ENCODE data around the gene ZNF91. TPM values are rescaled to one million over a fixed set of nuclear protein-coding genes. Genes with fewer than 3 reads are reported as not detected.
"Not testable (repeated sequence)": the region's sequence is repeated elsewhere in the genome, so short reads cannot be mapped to it uniquely, and the experiment has no call there.

ZNF91 gene
- total RNA-seq, 1 donor from 2014 or later, result 90.1 TPM

DNA sequence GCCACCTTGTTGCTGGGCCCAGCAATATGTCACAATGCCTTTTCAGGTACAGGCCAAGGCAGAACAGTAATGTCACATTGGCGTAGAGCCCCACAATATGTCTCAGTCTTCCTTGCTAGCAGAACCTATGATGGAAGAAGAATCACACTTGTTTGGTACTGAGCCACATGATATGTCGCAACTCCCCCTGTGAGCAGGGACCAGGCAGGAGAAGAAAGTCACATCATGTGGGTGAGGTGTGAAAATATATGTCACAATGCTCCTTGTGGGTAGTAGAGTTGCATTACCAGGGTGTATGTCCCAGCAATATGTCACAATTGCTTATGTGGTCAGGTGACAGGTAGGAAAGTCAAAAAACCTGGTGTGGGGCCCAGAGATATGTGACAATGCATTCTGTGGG lies 7.1 kb upstream of the ZNF91 start:
- DNase-seq (ENCODE audit: missing footprints), result no peak
- no peak for ATAC-seq
- intact Hi-C loops (cut with DNase I), result no loop called here

DNA sequence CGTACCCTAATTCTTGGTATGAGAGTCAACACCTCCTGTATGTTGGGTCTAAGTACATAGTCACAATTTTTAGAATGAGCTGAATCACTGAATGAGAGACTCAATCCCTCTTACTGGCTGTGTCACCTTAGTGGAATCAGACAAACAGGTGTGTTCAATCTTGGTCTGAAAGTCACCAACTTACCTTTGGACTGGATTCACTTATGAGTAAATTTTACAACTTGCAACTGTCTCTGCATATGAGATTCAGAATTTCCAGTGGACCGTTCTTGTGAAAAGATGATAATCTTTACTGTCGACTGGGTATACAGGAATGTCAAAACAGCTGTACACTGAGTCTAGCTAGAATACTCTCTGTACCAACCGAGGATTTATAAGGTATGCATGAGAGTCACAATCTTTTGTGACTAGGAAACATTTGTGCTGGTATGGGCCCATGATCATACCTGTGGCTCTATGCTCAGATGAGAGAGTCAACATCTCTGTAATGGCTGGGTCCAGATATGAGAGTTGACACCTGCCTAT lies 5.9 kb upstream of the ZNF91 start:
- intact Hi-C loops (cut with DNase I), result no loop called here
- no peak for DNase-seq (ENCODE audit: missing footprints)

GRCh38 chr19:23399443-23399842 lies 4.2 kb upstream of the ZNF91 start:
- ATAC-seq, result no peak

More for the DNA sequence above, 5.9 kb upstream of the ZNF91 start:
- no peak for ATAC-seq

DNA sequence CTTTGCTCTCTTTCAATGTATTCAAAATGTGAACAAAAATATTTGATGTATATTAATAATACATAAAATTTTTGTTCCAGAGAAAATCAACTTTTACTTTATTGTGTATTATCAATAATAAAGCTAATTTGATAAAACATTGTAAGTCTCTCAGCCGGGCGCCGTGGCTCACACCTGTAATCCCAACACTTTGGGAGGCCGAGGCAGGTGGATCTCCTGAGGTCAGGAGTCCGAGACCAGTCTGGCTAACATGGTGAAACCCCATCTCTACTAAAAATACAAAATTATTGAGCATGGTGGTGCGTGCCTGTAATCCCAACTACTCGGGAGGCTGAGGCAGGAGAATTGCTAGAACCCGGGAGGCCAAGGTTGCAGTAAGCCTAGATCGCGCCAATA lies 449 bp upstream of the ZNF91 start:
- not testable (repeated sequence) for DNase-seq (ENCODE audit: missing footprints); ATAC-seq
- intact Hi-C loops (cut with DNase I), result loop anchor here (2.0 to 10.0 kb wide), 3 partner anchors 19 to 121 kb away; no protein-coding TSS in a partner anchor

More at GRCh38 chr19:23399443-23399842, 4.2 kb upstream of the ZNF91 start:
- no peak for DNase-seq (ENCODE audit: missing footprints)
- intact Hi-C loops (cut with DNase I), result loop anchor here (10.0 kb wide), 2 partner anchors 55 to 125 kb away; no protein-coding TSS in a partner anchor

DNA sequence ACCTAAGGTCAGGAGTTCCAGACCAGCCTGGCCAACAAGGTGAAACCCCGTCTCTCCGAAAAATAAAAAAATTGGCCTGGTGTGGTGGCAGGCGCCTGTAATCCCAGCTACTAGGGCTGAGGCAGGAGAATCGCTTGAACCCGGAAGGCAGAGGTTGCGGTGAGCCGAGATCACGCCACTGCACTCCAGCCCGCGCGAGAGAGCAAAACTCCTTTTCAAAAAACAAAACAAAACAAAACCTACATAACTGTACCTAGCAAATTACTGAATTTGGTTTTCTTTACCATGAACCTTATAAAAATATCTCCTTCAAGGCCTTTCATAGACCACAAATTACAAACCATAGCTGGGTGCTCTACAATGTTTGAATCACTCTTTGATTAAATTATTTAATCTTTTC lies 760 bp downstream of the ZNF91 start:
- no peak for DNase-seq (ENCODE audit: missing footprints)
- no peak for ATAC-seq
- intact Hi-C loops (cut with DNase I), result loop anchor here (2.0 to 10.0 kb wide), 3 partner anchors 18 to 120 kb away; no protein-coding TSS in a partner anchor

DNA sequence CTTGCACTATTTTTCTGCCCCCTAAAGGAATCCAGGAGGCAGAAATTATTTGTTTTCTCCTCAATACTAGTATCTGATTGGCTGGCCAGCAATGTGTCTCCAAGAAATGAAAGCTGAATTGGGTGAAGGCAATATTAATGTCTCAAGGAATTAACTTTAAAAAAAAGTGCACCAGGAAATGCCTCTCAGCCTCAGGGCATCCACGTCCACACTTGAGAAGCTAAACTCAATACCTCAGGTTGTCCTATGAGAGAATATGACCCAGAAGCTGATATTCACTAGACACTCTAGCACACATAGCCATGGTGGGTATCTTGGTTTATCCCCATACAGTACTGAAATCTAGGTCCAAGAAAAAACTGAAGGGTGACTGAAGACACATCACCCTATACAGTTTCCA lies 2.1 kb downstream of the ZNF91 start:
- ATAC-seq, result no peak
- DNase-seq (ENCODE audit: missing footprints), result no peak
- intact Hi-C loops (cut with DNase I), result loop anchor here (10.0 kb wide), 2 partner anchors 48 to 118 kb away; no protein-coding TSS in a partner anchor

DNA sequence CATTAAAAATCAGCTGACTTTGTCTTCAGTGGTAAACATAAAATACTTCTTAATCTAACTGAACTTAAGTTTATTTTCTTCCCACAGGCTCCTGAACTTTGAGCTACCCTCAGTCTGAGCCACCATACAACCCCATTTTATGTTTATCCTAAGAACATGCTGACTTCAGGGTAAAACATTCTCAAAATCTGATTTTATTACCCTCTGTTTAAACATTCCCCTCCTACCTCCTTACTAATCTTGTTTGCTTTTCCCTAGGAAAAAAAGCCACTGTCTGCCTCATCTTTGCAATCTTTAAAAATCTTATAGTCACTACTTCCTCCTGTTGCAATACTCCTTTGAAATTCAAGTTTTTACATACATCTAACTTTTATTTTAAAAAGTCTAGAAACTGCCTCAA lies 4.0 kb downstream of the ZNF91 start:
- intact Hi-C loops (cut with DNase I), result loop anchor here (10.0 kb wide), 2 partner anchors 46 to 116 kb away; no protein-coding TSS in a partner anchor
- ATAC-seq (no peak), DNase-seq (ENCODE audit: missing footprints) (no peak)

DNA sequence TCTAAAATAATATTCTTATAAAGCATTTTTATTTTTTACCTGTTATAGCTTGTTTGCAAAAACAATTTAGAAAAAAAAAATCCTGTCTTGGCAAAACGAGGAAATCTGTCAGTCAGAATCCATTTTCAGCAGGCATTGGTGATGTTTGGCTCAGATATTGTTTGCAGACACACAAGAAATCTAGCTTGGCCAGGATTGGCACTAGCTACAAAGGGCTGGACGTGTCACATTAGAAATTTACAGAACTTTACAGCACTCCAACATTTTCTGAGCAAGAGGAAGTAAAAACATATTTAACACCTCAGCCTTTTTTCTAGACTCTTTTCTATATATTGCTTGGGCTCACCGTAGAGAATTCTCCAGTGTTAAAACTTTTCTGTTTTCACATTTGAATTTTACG lies 9.9 kb downstream of the ZNF91 start:
- DNase-seq (ENCODE audit: missing footprints), result no peak
- intact Hi-C loops (cut with DNase I), result no loop called here
- ATAC-seq, result no peak

- intact Hi-C loops (cut with DNase I), result loop anchor here (5.0 kb wide), 1 partner anchor 137 kb away; no protein-coding TSS in a partner anchor
- DNase-seq (ENCODE audit: missing footprints) (no peak), ATAC-seq (peak; percentile 43)
Observed at GRCh38 chr19:23384858-23385257, 10.4 kb downstream of the ZNF91 start.

DNA sequence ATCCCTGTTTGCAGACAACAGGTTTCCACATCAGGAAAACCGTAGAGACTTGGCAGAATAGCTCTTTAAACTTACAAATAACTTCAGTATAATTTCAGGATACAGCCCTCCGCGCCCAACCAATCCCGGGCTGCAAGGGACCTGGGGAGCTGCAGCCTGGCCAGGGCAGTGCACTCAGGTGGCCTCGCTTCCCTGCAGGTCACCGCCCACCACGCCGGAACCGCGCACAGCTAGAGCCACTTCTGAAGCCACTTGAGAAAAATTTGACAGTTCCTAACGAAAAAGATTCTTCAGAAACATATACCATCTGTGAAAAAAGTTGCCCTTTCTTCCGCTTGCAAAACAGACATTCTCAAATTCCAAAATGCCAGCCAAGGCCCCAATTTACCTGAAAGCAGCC lies 11.1 kb downstream of the ZNF91 start:
- DNase-seq (ENCODE audit: missing footprints) (no peak), ATAC-seq (no peak)
- intact Hi-C loops (cut with DNase I), result loop anchor here (5.0 kb wide), 1 partner anchor 138 kb away; no protein-coding TSS in a partner anchor

GRCh38 chr19:23382955-23383354 lies 12.3 kb downstream of the ZNF91 start:
- intact Hi-C loops (cut with DNase I), result loop anchor here (5.0 kb wide), 1 partner anchor 139 kb away; no protein-coding TSS in a partner anchor
- DNase-seq (ENCODE audit: missing footprints) (no peak), ATAC-seq (no peak)

- intact Hi-C loops (cut with DNase I), result loop anchor here (5.0 kb wide), 1 partner anchor 141 kb away; no protein-coding TSS in a partner anchor
- ATAC-seq (no peak), DNase-seq (ENCODE audit: missing footprints) (no peak)
Observed at GRCh38 chr19:23381114-23381513, 14.2 kb downstream of the ZNF91 start.

DNA sequence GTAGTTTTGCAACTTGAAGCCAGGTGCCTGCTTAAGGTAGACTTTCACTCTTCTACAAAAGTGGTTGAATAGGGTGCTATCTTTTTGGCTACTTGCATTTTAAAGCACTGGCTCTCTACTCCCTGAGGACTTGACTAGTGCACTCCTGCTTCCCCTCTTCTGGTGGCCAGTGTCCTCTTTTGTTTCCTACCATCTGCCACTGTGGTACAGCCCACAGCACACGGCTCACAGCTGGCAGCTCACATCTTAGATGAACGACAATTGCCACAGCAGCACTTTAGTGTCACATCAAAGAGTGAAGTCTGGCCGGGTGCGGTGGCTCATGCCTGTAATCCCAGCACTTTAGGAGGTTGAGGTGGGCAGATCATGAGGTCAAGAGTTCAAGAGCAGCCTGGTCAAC lies 15.6 kb downstream of the ZNF91 start:
- intact Hi-C loops (cut with DNase I), result loop anchor here (5.0 kb wide), 1 partner anchor 143 kb away; no protein-coding TSS in a partner anchor
- ATAC-seq, result peak; percentile 53
- not testable (repeated sequence) for DNase-seq (ENCODE audit: missing footprints)

- ATAC-seq (peak; percentile 60), DNase-seq (ENCODE audit: missing footprints) (no peak)
- intact Hi-C loops (cut with DNase I), result no loop called here
Observed at GRCh38 chr19:23378948-23379347, 16.3 kb downstream of the ZNF91 start.

DNA sequence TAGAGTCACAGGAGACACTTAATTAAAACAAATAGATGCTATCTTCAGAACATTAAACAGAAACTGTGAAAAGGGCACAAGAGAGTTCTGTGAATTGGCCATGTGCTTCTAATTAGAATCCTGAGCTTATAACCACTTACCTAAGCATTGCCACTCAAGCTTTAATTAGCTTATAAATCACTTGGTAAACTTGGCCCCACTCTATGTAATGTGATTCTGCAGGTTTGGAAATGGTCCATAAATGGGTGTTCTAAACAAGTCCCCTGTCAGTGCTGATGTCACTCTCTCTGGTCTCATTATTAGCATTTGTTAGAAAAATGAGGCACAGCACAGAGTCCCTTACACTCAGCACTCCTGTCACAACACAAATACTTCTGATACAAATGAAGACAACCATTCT lies 18.0 kb downstream of the ZNF91 start:
- DNase-seq (ENCODE audit: missing footprints) (no peak), ATAC-seq (peak; percentile 38)
- intact Hi-C loops (cut with DNase I), result loop anchor here (2.0 kb wide), 1 partner anchor 18 kb away; the partner anchor contains the start of gene ZNF91

- DNase-seq (ENCODE audit: missing footprints), result no peak
- ATAC-seq, result no peak
- intact Hi-C loops (cut with DNase I), result no loop called here
Observed at GRCh38 chr19:23366437-23366836, 28.8 kb downstream of the ZNF91 start.

GRCh38 chr19:23366031-23366430 lies 29.2 kb downstream of the ZNF91 start:
- ATAC-seq; DNase-seq (ENCODE audit: missing footprints); intact Hi-C loops (cut with DNase I): not testable (repeated sequence)

DNA sequence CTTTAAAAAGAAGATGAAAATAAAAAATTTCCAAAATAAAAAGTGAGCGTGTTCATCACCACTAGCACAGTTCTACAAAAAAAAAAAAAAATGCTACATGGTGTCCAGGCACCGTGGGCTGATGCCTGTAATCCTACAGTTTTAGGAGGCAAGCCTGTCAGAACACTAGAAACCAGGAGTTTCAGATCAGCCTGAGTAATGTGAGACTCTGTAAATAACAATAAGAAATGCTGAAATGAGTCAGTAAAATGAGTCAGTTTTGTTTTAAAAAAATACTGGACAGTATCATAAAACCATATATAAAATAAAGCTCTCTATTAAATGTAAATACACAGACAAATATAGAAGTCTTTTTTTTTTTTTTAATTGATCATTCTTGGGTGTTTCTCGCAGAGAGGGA lies 30.0 kb downstream of the ZNF91 start:
- intact Hi-C loops (cut with DNase I), result no loop called here
- ATAC-seq, result no peak
- no peak for DNase-seq (ENCODE audit: missing footprints)

DNA sequence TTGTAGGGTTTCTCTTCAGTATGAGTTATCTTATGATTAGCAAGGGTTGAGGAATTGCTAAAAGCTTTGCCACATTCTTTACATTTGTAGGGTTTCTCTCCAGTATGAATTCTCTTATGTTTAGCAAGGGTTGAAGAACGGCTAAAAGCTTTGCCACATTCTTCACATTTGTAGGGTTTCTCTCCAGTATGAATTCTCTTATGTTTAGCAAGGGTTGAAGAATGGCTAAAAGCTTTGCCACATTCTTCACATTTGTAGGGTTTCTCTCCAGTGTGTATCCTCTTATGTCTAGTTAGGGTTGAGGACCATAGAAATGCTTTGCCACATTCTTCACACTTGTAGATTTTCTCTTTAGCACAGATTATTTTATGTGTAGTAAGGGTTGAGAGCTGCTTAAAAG lies 33.4 kb downstream of the ZNF91 start:
- DNase-seq (ENCODE audit: missing footprints); intact Hi-C loops (cut with DNase I); ATAC-seq: not testable (repeated sequence)

- DNase-seq (ENCODE audit: missing footprints), result no peak
- no peak for ATAC-seq
- intact Hi-C loops (cut with DNase I), result no loop called here
Observed at GRCh38 chr19:23351806-23352205, 43.5 kb downstream of the ZNF91 start.

Measured in Right ventricle myocardium inferior (tissue), 1 donor.